ENCODE results near the gene SLC34A3.

SLC34A3 gene

DNA sequence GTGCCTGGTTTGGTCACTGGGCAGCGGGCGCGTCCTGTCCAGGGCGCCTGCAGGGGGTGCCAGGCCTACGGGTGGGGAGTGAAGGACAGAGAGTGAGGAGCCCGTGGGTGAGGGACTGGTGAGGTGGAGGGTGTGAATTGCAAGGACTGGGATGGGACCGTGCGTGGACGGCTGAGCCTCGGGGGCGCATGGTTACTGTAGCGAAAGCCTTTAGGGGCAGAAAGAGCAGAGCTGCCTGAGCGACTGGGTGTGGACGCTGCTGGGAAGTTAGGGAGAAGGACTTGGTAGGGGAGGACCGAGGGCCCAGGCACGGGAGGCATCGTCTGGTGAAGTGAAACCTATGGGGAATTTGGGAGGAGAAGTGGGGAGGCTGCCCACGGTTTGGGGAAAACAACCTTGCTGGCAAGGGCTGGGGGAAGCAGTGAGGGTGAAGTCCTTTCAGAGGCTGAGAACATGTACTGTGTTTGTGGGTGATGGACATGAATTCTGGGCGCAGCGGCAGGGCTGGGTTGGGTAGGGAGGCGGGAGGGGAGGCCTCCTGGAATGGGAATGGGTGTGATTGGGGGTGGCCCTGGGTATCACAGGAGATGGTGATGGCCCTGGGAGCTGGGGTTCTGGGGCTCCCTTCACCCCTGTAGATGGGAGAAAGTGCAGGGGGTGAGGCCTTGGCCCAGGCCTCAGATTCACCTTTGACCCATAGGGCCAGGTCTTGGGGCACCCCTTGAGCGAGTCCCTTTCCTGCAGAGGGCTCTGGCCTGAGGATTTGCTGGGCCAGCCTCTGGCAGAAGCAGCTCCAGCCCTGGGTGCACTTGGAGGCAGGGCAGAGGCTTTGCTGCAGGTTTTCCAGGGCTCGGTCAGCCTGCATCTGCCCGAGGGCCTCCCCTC, 45.1 kb downstream of the SLC34A3 start:
- no peak for DNase-seq (ENCODE audit: low spot score)

GRCh38 chr9:137276473-137277328, 46.0 kb downstream of the SLC34A3 start:
- peak; percentile 35 for DNase-seq (ENCODE audit: low spot score)

- peak; percentile 84 for DNase-seq (ENCODE audit: low spot score)
Measured at GRCh38 chr9:137277329-137278041, 46.8 kb downstream of the SLC34A3 start, which contains the start of gene TOR4A. TOR4A (plus strand) TSS chr9:137277726; CDS start chr9:137278690, 964 bp downstream.

- DNase-seq (ENCODE audit: low spot score): no peak
Measured at GRCh38 chr9:137278061-137278701, 47.5 kb downstream of the SLC34A3 start.

- no peak for DNase-seq (ENCODE audit: low spot score)
Measured at GRCh38 chr9:137278721-137279711, 48.3 kb downstream of the SLC34A3 start.

GRCh38 chr9:137279741-137280473, 49.2 kb downstream of the SLC34A3 start:
- DNase-seq (ENCODE audit: low spot score): no peak

- peak; percentile 58 for DNase-seq (ENCODE audit: low spot score)
Measured at GRCh38 chr9:137280474-137281344, 50.0 kb downstream of the SLC34A3 start.

- DNase-seq (ENCODE audit: low spot score): no peak
Measured at GRCh38 chr9:137281345-137282116, 50.8 kb downstream of the SLC34A3 start.
